Measurements from ENCODE around the gene ZNF629.

DNA sequence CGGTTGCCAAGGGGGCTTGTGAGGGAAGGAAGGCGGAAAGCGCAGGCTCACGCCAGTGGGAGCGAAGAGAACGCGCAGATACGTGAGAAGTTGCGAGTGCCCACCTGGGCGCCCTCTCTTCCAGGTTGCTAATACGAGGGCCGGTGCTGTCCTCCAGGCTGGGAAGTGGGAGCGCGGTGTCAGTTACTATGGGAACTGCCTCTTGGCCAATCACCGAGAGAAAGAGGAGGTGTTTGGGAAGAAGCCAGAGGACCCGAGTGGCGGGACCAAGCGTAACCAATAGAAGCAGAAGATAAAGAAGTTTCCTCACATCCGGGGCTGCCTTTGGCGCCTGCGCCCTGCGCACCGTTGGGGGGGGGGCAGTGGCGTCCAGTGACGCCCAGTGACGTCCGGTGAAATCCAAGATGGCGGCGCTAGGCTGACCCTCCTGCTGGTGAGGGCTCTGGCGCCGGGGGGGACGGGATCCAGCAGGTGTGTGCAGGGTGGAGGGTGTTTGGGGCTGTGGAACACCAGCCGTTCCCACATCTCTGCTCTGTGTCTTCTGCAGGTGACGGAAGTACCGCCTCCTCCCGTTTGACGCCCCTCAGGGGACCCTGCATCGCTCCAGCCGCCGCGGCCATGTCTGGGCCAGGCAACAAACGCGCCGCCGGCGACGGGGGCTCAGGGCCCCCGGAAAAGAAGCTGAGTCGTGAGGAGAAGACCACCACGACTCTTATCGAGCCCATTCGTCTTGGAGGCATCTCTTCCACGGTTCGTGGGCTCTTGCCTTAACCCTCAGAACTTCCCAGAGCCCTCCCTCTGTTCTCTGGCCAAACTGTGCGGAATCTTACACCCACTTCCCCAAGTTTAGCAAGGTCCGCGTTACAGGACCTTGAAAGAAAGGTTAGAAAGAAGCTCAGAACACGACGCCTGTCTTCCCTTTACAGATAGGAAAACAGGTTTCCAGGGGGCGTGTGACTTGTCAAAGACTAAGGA lies 24.8 kb downstream of the ZNF629 start, which contains the start of the genes CFAP119 and RNF40:
- TF ChIP-seq POLR2AphosphoS5 (IDR thresholded peaks at IDR 0.05; ENCODE audit: low read depth, low read length) (peak; percentile 60; the same call in 1 of the 2 replicates), POLR2A (IDR thresholded peaks at IDR 0.05; ENCODE audit: low read depth, low read length) (peak; percentile 83), TAF1 (IDR thresholded peaks at IDR 0.05; ENCODE audit: low read depth, low read length) (peak; percentile 89), POU2F2 (IDR thresholded peaks at IDR 0.05; ENCODE audit: low read depth, low read length) (0 out of 2 replicates have a peak, but pooled peaks have one; percentile 20), SPI1 (IDR thresholded peaks at IDR 0.05; ENCODE audit: low read depth, low read length) (peak; percentile 72)
